M059J (cell line): ENCODE results near the gene DRC7. TPM values are rescaled to one million over a fixed set of nuclear protein-coding genes. Genes with fewer than 3 reads are reported as not detected.
"Not testable (repeated sequence)": the region's sequence is repeated elsewhere in the genome, so short reads cannot be mapped to it uniquely, and the experiment has no call there.

Experiments used
- DNase-seq: peaks from one replicate; pipeline ENCODE4 v3.0.0-alpha.2; 2012; ENCODE audit warnings: low read depth
- total RNA-seq: library from RNA; depleted of rRNA; stranded (reverse); fragments of >200 nt; shearing (Covaris generic); gene quantifications from 2 replicates; pipeline ENCODE4 v1.2.3, GENCODE V29; 2014

The DRC7 gene
- total RNA-seq, 1 experiment from 2014 or later = not detected

DNA sequence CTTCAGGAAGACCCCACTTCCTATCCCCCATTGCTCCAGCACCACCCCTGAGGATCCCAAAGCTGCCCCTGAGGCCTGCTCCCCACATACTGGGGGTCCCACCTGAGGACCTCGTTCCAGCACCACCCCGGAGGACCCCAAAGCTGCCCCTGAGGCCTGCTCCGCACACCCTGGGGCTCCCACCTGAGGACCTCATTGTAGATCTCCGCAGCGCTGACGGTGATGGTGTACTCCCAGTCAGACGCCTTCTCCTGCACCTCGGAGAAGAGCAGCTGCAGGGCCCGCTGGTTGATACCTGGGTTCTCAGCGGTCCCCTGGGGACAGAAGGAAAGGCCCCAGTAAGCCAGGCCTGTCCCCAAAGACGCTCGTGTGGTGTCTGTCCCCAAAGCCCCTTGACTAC is 67.4 kb downstream of the DRC7 start:
- DNase-seq = no peak

DNA sequence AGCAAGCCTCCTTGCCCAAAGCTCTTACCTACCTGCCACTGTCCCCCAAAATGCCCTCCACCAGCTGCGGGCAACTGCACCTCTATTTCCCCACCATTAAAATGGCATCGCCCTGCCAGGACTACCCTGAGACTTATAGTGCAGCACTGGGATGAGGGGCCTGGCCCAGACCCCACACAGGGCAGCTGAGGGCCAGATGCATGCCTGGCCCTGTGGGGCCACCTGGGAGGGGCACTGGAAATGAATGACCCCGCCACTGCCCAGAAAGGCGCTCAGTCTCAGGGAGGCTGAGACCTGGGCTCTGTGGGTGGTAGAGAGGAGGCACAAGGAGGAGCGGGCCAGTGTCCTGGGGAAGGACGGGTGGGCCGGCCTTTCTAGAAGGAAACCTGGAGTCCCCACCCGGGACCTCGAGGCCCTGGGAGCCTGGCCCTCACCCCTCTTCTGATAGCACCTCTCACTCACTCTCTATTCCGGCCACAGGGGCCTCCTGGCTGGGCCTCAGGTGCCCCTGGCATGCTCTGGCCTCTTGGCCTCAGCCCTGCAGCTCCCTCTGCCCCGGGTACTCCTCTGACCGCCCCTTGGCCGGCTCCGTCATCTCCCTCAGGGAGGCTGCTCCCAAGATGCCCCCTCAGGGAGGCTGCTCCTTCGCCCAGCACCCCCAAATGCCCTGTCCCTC is 67.9 kb downstream of the DRC7 start:
- DNase-seq = no peak

DNA sequence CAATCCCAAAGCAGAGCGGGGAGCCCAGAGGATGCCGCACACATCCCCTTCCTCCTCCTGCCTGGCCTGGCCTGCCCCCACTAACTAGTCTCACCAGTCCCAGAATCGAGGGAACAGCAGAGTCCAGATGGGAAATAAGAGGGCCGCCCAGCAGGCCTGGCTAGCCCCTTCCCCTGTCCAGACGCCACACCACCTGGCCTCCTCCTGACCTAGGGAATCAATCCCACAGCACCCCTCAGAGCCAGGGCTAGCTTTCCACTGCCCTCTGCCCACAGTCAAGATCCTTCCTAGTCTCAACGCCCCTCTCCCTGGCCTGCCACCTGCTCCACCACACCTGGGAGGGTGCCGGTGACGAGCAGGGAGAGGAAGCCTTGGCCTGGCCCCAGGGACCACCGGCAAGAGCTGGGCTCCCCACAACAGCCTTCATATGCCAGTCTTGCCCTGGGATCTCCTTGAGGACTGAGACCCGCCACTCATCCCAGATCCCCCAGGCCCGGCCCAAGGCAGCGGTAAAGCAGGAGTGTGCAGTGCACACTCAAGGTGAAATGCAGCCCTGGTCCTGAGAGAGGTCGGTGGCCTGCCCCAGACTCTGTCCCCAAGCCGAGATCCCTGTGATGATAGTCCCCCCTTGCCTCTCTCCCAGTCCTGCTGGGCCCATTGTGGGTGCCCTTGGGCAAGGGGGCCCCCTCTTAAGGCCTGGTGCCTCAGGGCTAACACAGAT is 68.8 kb downstream of the DRC7 start:
- no peak for DNase-seq

DNA sequence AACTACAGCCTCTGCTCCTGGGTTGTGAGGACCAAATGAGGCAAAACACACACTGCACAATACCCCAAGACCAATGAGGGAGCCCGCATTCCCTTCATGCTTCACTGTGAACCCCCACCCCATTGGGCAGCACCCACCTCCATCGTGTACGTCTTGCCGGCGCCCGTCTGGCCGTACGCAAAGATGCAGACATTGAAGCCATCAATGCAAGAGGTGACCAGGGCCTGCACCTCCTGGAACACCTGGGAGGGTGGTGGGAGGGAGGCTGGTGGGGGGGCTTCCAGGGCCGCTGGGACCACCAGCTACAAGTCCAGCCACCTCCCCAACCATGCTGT is 69.4 kb downstream of the DRC7 start:
- DNase-seq = no peak

DNA sequence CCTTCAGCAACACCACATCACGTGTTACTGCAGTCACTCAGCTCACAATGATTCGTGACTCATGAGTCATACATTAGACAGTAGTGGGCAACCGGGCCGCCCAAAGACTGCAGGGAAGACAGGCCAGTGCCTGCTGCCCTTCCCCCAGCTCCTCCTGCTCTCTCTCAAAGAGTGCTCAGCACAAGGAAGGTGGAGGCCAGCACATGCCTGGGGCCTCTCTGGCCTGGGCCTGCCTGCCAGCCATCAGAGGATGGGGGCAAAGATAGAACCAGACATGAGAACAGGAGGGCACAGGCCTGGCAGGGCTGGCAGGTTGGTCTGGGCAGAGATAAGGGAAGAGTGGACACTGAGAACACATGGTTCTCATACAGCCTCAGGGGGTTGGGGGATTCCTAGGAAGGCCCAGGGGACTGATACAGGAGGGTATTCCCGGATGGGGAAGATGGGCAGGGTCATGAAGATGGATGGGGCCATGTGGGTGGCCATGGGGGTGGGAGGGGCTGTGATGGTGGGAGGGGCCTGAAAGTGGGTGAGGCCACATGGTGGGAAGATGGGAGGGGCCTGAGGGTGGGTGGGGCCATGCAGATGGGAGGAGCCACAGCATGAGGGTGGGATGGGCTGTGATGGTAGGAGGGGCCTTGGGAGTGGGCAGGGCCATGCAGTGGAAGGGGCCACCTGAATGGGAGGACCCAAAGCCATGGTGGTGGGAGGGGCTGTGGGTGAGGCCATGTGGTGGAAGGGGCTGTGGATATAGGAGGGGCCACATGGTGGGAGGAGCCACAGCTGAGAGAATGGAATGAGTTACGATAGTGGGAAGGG is 69.9 kb downstream of the DRC7 start:
- peak; percentile 95 for DNase-seq

DNA sequence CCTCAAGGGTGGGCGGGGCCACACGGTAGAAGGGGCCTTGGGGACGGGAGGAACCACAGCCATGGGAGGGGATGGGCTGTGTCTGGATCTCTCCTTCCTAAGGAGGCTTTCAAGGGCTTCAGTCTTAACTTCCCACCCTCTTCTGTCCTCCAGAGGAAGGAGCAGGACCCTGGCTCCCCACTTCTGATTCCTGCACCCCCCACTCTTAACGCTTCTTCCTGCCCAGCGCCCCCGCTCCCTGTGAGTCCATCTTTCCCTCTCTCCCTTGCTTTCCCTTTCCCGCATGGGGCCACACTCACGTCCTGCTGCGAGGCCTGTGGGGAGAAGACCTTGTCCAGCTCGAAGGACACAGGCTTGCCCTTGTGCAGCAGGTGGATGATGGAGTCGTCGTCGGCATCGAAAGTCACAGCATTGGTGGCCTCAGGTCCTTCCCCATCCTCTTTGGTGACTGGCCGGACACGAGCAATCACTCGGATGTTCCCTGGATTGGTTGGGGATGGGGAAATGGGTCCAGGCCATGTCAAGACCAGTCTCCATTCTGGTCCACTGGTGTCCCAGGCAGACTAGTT is 70.6 kb downstream of the DRC7 start:
- no peak for DNase-seq

DNA sequence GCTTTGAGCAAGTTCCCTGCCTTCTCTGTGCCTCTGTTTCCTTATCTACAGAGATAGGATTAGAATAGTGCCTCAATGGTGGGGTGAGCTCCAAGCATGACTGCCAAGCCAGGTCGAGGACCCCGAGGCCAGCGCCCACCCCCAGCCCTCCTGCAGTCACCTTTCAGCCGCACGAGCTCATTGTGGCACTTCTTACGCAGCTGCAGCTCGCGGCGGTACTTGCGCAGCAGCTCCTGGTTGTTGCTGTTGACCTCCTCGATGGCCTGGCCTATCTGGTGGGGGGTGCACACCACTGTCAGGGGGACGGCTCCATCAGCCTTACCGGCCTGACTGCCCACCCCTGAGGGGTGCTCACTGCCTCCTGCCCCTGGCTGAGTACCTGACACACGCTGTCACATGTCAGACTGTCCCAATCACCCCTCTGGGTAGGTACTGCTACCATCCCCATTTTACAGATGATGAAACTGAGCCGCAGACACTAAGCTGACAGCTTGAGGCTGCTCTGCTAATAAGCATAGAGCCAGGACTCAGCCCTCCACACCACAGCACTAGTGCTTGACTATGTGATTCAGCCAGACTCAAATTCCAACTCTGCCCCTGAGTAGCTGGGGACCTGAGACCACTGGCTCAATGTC is 72.2 kb downstream of the DRC7 start:
- DNase-seq = no peak

DNA sequence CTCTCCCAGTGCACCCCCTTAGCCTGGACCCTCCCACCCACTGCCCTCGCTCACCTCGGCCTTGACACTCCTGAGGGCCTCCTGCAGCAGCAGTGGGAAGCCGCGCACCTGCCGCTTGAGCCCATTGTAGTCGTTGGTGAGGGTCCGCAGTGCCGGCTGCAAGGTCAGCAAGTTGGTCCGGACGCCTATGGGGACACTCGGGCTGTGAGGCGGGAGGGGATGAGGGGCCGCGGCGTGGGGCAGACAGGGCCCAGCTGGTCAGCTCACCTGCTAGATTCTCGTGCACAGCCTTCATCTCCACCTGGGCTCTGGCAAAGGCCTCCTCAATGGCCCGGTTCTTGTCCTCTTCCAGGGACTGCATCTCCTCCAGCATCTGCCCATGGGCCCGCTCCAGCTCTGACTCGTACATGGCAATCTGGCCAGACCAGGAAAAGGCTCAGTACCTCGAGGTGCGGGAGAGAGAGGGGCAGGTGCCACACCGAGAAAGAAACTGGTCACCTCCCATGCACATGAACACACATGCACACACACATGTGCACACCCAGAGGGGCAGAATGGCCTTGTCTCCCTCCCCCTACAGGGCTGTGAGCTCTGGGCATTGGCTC is 75.0 kb downstream of the DRC7 start:
- DNase-seq = no peak

DNA sequence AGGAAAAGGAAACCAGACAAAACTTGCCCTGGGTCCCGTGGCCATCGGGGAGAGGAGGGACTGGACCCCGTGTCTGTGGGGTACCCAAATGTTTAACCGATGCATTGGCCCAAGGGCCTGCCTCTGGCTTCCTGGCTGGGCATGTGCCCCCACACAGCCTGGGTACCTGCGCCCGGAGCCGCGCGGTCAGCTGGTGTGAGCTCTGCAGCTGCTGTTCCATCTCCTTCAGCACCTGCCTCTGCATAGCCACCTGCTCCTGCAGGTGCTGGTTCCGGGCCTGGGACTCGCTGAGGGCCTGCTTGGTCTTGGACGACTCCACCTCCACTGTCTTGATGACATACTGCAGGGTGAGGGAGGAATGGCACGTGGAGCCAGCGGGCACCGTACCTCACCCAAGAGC is 75.8 kb downstream of the DRC7 start:
- DNase-seq = no peak

DNA sequence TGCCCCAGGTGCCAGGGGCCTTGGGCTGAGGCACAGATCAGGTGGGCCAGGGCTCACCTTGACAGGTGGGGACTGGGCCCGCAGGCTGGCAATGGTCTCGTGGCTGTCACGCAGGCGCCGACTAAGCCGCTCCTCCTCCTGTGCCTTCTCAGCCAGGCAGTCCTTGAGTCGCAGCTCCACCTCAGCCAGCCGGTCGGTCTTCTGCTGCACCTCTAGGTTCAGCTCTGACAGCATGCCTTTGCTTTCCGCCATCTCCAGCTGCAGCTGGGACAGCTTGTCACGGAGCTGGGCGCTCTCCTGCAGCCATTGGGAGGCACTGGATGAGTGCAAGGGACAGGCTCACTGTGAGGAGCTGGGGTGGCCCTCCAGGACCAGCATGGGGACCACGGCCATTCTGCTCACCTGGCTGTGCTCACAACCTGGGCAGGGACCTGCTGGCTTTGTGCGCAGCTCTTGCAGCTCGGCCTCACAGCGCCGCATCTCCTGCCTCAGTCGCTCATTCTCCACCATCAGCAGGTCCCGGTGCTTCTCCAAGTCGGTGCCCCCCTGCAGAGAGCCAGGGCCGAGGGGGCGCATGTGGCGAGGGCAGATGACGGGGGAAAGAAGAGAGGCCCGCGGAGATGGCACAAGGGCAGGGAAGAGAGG is 76.7 kb downstream of the DRC7 start:
- DNase-seq = no peak

DNA sequence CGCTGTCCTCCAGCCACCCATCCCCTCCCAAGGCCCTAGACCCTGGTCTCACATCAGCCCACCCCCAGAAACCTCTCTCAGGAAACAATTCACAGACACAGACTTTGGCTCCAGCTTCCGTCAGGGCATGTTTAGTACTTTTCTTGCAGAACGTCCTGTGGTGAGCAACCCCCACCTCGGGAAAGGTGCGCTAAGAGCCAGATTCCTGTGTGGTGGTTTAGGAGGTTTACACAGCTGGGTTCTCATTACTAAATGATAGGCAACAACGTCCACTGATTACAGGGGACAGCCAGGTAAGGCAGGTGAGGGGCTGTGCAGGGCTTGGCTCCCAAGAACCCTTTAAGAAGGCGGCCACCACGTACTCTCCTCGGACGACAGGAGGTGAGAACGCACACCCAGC is 78.4 kb downstream of the DRC7 start:
- DNase-seq = no peak

DNA sequence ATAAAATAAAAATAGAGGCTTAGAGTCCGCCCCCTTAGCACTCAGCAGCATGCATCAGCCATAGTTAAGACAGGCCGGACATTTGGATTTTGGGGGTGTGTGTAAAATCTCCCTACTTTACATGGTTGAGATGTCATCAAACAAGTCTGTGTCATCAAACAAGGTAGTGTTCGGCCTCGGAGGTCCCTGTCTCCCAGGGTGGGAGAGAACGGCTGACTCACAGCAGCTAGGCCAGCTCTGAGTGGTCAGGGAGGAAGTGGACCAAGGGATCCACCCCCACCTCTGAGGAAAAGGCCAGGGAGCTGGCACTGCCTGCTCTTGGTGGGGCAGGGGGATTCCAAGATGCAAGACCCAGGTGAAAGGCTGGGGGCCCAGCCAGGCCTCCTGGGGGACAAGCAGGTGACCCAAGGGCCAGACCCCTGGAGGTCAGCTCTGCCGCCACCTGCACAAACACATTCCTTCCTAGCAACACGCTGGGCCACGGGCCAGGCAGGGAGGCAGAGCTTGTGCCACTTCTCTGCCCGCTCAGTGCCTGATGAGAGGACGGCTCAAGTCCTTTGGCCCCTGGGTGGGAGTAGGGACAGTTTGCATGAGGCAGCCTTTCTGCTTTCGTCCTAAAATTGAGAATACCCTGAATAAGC is 79.2 kb downstream of the DRC7 start:
- no peak for DNase-seq

DNA sequence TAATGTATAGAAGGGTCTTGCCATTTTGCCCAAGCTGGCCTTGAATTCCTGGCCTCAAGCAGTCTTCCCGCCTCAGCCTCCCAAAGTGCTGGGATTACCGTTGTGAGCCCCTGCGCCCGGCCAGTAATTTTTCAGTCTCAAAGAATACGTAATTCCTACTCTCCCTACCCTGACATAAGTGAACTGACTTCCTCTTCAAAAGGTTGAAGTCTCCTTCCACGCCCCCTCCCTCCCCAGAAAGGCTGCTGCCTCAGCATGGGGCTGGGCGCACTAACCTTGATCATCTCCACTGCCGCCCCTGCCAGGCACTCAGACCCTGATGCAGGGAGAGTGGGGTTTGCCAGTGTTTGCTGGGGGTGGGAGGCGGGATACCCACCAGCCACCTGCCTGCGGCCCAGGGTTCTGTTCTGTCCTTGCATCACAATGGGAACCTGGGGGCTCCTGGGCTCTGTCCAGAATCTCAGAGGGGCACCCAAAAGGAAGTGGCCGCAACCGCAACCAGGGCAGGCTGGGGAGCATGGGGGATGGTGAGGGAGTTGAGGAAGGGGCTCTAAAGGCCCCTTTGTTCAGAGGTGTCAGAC is 80.2 kb downstream of the DRC7 start:
- no peak for DNase-seq

DNA sequence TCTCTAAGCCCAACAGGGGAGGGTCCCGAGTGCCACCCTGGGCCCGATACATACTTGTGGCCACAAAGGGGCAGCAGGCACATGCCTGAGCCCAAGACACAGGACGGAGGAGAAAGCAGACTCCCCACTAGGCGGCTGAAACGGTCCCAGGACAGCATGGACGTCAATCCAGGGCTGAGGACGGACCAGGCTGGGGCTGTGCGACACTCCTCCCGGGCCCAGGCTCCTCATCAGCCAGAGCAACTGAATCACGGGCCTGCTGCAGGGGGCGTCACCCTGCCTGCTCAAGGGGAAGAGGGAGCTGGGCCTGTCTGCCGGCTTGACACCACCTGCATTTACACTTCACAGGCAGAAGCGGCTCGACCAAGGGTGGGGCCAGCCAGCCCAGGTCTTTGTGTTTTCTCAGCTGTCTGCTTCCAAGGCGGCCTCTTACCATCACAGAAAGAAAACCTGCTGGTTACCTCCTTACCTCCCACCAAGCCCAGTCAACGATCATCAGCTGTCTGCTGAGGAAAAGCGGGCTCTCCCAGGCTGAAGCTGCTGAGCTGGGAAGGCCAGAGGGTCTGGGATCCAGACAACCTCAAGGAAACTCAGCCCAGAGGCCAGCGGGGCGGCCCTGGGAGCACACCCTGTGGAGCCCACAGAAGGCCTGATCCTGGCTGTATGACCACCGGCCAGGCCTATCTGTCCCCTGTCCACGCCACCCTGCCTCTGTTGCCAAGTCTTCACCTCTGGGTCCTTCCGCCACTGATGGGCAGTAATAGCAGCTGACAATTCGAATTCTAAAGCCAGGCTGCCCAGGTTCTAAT is 81.3 kb downstream of the DRC7 start:
- no peak for DNase-seq

DNA sequence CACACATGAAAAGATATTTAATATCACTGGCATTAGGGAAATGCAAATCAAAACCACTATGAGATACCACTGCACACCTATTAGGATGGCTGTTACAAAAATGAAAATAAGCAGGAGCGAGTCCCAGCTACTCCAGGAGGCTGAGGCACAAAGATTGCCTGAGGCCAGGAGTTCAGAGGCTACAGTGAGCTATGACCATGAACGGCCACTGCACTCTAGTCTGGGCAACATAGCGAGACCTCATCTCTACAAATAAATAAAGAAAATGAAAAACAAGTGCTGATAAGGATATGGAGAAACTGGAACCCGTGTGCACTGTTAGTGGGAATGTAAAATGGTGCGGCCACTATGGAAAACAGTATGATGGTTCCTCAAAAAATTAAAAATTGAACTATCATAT is 84.1 kb downstream of the DRC7 start:
- no peak for DNase-seq

DNA sequence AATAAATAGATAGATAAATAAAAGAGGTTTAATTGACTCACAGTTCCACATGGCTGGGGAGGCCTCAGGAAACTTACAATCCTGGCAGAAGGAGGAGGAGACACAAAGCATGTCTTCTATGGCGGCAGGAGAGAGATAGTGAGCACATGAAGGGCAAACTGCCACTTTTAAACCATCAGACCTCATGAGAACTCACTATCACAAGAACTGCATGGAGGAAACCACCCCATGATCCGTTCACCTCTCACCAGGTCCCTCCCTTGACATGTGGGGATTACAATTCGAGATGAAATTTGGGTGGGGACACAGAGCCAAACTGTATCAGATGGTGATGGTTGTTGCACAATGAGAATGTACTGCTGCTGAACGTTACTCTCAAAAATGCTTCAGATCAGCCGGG is 85.2 kb downstream of the DRC7 start:
- not testable (repeated sequence) for DNase-seq

DNA sequence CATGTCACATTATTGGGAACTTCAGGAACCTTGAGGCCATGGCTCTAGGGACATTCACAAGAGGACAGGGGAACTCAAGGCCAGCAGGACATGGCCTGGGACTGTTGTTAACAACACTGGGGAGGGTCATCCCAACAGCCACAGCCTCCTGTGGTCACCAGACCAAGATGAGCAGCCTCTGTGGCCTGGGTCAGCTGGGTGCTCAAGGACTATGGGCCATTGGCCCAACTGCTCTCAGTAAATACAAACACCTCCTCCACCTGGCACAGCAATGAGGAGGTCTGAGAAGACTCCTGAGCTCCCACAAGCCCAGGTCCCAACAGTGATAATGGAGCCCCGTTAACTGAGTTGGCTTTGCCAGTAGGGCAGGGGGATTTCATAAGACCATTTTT is 86.7 kb downstream of the DRC7 start:
- no peak for DNase-seq
